MM.1S (cell line): ENCODE results near the gene CYP4A22.
"Not testable (repeated sequence)": the region's sequence is repeated elsewhere in the genome, so short reads cannot be mapped to it uniquely, and the experiment has no call there.

ENCODE experiments used
- EZH2 ChIP-seq: fragments of 300-600 bp; sonication (generic); optimal IDR thresholded peaks from 2 replicates; pipeline ENCODE3; 2017; ENCODE audit warnings: low read depth, mild to moderate bottlenecking, antibody characterized with exemption, low read length, mixed read lengths
- EZH2phosphoT487 ChIP-seq: fragments of 300-600 bp; sonication (generic); IDR thresholded peaks from 2 replicates; pipeline ENCODE4 v1.6.1; 2018; ENCODE audit warnings: antibody characterized with exemption, low read length
- TF ChIP-seq, protein P1 (sequence below): fragments of 300-600 bp; sonication (generic); IDR thresholded peaks from 2 replicates; pipeline ENCODE4 v1.5.1; 2016; ENCODE audit warnings: antibody characterized with exemption, low read length, mixed read lengths

DNA sequence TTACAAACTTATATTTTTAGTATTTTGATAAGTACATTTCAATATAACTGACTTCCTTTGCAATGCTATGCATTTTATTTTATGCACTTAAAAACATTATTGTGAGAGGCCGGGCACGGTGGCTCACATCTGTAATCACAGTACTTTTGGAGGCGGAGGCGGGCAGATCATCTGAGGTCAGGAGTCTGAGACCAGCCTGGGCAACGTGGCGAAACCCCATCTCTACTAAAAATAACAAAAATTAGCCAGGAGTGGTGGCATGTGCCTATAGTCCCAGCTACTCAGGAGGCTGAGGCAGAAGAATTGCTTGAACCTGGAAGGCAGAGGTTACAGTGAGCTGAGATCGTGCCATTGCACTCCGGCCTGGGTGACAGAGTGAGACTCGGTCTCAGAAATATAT, 58.7 kb downstream of the CYP4A22 start:
- TF ChIP-seq, protein P1, sequence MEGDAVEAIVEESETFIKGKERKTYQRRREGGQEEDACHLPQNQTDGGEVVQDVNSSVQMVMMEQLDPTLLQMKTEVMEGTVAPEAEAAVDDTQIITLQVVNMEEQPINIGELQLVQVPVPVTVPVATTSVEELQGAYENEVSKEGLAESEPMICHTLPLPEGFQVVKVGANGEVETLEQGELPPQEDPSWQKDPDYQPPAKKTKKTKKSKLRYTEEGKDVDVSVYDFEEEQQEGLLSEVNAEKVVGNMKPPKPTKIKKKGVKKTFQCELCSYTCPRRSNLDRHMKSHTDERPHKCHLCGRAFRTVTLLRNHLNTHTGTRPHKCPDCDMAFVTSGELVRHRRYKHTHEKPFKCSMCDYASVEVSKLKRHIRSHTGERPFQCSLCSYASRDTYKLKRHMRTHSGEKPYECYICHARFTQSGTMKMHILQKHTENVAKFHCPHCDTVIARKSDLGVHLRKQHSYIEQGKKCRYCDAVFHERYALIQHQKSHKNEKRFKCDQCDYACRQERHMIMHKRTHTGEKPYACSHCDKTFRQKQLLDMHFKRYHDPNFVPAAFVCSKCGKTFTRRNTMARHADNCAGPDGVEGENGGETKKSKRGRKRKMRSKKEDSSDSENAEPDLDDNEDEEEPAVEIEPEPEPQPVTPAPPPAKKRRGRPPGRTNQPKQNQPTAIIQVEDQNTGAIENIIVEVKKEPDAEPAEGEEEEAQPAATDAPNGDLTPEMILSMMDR = not testable (repeated sequence)
- not testable (repeated sequence) for TF ChIP-seq EZH2, EZH2phosphoT487
